ENCODE data around the gene ITPR1. TPM values are rescaled to one million over a fixed set of nuclear protein-coding genes. Genes with fewer than 3 reads are reported as not detected.
A peak's percentile ranks its signal among the peaks of the same experiment; 100 is the strongest.

ITPR1 gene
- total and polyA plus RNA-seq, 12 donors = 9.7 to 40.3 (median 18.8) TPM

DNA sequence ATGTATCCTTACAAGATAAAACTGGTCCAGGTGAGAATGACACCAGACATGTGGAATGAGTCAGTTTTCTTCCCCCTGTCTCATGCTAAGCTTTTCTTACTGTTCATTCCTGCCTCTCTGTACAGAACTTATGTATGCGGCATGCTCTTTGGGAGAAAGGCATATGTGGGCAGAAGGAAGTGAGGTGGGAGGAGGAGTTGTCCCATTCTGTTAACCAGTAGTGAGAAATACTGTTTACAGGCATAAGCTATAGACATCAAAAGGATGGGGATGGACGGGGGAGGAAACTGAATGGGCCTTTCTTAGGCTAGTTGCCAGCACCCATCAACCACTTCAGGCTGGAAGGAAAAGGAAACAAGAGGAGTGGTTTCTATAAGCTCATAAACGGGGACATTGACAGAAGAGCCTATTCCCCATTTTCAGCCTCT is 342.5 kb downstream of the ITPR1 start:
- DNase-seq = no peak
- WGBS, 2 donors = 57 to 59% methylated on average over 3 of the region's 3 CpGs
- no peaks in the 10 kb centered on the region for H3K27me3 ChIP-seq
- H3K27ac ChIP-seq = peak overlapping the region in 1 of 10 donors; percentile 3
- intact Hi-C loops (cut with DNase I) = no loop called here
- H3K4me3 ChIP-seq = no peak overlapping the region
- TF ChIP-seq, protein P1, sequence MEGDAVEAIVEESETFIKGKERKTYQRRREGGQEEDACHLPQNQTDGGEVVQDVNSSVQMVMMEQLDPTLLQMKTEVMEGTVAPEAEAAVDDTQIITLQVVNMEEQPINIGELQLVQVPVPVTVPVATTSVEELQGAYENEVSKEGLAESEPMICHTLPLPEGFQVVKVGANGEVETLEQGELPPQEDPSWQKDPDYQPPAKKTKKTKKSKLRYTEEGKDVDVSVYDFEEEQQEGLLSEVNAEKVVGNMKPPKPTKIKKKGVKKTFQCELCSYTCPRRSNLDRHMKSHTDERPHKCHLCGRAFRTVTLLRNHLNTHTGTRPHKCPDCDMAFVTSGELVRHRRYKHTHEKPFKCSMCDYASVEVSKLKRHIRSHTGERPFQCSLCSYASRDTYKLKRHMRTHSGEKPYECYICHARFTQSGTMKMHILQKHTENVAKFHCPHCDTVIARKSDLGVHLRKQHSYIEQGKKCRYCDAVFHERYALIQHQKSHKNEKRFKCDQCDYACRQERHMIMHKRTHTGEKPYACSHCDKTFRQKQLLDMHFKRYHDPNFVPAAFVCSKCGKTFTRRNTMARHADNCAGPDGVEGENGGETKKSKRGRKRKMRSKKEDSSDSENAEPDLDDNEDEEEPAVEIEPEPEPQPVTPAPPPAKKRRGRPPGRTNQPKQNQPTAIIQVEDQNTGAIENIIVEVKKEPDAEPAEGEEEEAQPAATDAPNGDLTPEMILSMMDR (IDR thresholded peaks at IDR 0.05) = no peak
- no peak for ATAC-seq
- H3K9me3 ChIP-seq = no peaks in the 10 kb centered on the region
- peaks cover 0 to 47% (median 0%) of the 10 kb centered on the region in 9 donors for H3K36me3 ChIP-seq
- peaks cover 0 to 44% (median 6%) of the 10 kb centered on the region in 9 donors for H3K4me1 ChIP-seq

DNA sequence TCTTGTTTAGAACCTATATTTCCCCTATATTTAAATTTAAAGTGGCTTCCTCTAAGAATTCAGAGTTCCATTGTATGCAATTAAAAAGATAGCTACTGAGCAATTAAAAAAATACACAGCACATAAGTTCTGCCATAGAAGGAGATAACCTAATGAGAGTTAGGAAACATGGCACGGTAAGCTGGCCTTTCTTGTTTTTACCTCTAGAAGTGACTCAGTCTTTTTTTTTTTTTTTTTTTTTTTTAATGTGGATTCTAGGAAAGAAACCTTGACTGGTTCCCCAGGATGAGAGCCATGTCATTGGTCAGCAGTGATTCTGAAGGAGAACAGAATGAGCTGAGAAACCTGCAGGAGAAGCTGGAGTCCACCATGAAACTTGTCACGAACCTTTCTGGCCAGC is 343.4 kb downstream of the ITPR1 start:
- Histone ChIP-seq H3K4me1 (peaks cover 0 to 37% (median 1%) of the 10 kb centered on the region in 9 donors), H3K27ac (no peak overlapping the region), H3K36me3 (peaks cover 0 to 52% (median 0%) of the 10 kb centered on the region in 9 donors), H3K9me3 (no peaks in the 10 kb centered on the region), H3K4me3 (no peak overlapping the region), H3K27me3 (no peaks in the 10 kb centered on the region)
- intact Hi-C loops (cut with DNase I) = no loop called here
- ATAC-seq (no peak), DNase-seq (no peak)
- TF ChIP-seq, protein P1 (IDR thresholded peaks at IDR 0.05) = no peak
- WGBS, 2 donors = 96 to 97% methylated on average over 2 of the region's 2 CpGs

DNA sequence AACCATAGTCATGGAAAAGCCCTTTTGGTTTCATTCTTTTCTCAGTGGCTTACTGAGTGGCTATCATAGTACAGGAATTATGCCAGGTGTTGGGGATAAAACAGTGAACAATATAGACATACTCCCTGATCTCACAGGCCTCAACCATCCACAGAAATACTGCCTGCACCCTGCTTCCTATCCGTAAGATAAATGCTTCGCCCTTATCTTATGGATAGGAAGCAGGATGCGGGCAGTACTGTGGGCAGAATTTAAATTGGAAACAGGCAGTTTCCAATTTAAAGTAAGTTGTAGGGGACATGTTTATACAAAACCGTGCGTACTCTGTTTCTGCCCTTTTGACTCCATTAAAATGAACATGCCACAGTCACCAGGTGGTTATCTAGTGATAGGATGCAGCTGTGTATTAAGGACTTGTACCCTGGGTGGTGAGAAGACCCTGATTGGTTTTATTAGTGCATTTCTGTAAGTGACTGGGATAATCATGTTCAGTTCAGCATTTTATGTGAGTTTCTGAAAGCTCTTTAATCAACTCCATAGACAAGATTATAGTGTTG is 344.3 kb downstream of the ITPR1 start:
- H3K36me3 ChIP-seq = peaks cover 0 to 48% (median 0%) of the 10 kb centered on the region in 9 donors
- H3K9me3 ChIP-seq = no peaks in the 10 kb centered on the region
- no peak overlapping the region for H3K4me3 ChIP-seq
- DNase-seq (no peak), ATAC-seq (no peak)
- H3K27ac ChIP-seq = no peak overlapping the region
- intact Hi-C loops (cut with DNase I) = no loop called here
- TF ChIP-seq, protein P1 (IDR thresholded peaks at IDR 0.05) = no peak
- 82 to 83% methylated on average over 5 of the region's 5 CpGs for WGBS, 2 donors
- H3K4me1 ChIP-seq = peaks cover 0 to 28% (median 0%) of the 10 kb centered on the region in 9 donors
- no peaks in the 10 kb centered on the region for H3K27me3 ChIP-seq

DNA sequence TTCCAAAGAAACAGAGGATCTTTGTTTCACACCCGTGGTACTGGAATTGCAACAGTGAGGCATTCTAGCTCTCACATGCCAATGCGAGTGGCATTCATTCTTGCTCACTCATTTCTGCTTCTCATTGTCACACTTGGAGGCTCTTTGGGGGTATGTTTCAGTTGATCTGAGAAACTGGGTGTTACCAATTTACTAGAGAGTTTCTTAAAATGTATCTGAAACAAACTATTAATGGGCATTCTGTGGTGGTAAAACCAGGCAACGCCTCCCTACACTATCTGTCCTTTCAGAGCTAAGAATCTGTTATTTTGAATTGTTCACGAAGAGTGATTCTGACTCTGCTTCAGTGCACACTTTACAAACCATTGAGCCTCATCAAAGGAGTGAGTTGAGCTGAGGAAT is 345.5 kb downstream of the ITPR1 start:
- Histone ChIP-seq H3K36me3 (peaks cover 0 to 45% (median 0%) of the 10 kb centered on the region in 9 donors), H3K4me1 (peaks cover 0 to 23% (median 0%) of the 10 kb centered on the region in 9 donors), H3K9me3 (no peaks in the 10 kb centered on the region), H3K27me3 (no peaks in the 10 kb centered on the region), H3K27ac (no peak overlapping the region), H3K4me3 (no peak overlapping the region)
- WGBS, 2 donors = 94 to 98% methylated on average over 4 of the region's 4 CpGs
- TF ChIP-seq, protein P1 (IDR thresholded peaks at IDR 0.05) = no peak
- DNase-seq (no peak), ATAC-seq (no peak)
- intact Hi-C loops (cut with DNase I) = no loop called here

Measured in heart right ventricle (tissue), 16 donors.